DMS114 treated with DMSO at 0.1 percent for 48 hours (cell line): ENCODE results near the gene HTR3E.
"Not testable (repeated sequence)": the region's sequence is repeated elsewhere in the genome, so short reads cannot be mapped to it uniquely, and the experiment has no call there.

Source experiments
- DNase-seq: peaks from one replicate; lab custom pipeline; 2025; ENCODE audit not compliant: unreplicated experiment; lab: John Stamatoyannopoulos, UW

Gene HTR3E, protein sequence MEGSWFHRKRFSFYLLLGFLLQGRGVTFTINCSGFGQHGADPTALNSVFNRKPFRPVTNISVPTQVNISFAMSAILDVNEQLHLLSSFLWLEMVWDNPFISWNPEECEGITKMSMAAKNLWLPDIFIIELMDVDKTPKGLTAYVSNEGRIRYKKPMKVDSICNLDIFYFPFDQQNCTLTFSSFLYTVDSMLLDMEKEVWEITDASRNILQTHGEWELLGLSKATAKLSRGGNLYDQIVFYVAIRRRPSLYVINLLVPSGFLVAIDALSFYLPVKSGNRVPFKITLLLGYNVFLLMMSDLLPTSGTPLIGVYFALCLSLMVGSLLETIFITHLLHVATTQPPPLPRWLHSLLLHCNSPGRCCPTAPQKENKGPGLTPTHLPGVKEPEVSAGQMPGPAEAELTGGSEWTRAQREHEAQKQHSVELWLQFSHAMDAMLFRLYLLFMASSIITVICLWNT

DNA sequence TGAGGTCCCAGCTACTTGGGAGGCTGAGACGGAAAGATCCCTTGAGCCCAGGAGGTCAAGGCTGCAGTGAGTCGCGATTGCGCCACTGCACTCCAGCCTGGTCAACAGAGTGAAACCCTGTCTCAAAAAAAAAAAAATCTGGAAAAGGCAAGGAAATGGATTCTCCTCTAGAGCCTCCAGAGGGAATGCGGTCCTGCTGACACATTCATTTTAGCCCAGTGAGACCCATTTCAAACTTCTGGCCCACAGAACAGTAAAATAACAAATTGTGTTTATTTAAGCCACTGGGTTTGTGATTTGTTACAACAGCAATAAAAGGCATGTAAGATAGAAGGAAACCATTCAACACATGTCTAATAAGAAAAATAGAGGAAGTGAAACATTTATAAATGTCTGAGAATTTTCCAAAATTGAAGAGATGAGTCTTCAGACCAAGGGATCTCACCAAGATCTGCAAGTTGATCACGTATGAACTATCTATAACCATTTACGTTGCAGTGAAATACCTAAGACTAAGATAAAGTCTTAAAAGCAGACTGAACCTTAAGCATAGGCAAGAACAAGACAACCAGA lies at the start of gene HTR3E:
Gene HTR3E (plus strand): TSS at position 254 of the 573 bp plus-strand sequence. CDS start 466 bp downstream, outside the sequence.
- DNase-seq: no peak

DNA sequence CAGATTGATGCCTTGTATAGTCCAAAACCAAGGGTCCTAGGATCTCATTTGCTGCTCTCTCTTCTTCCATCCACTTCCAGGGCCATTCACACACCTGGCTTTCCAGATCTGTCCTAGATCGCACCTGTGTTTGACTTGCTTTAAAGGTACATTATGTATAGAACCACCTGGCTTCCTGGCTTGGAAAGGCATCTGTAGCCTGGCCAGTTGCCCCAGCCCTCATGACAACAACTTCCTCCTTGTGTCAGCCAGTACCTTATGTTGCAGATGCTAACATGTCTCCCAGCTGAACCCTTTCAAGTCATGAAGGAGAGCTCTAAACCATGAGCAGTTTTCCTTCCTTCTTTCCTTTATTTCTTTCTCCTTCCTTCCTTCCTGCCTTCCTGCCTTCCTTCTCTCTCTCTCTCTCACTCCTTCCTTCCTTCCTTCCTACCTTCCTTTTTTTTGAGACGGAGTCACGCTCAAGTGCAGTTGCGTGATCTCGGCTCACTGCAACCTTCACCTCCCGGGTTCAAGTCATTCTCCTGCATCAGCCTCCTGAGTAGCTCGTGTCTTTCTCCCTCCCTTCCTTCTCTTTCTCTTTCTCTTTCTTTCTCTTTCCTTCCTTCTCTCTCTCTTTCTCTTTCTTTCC lies 46.5 kb upstream of the HTR3E start:
- no peak for DNase-seq

DNA sequence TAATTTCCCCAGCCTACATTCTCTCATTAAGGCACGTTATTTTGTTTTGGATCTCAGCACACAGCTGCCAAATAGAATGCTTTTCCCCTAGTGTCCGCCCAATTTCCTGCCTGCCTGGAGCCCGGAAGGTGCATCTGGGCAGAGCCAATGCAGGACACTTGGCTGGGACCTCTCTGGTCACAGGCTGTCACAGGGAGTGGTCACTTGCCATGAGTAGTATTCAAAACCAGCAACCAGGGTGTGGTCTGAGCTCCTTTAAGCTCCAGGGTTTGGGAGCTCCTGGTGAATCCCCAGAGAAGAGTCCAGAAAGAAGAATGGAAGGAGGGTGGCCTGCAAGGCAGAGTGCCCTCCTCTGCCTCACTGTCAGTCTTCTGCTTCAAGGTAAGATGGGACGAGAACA lies 44.1 kb upstream of the HTR3E start, which contains the start of gene HTR3C:
Gene HTR3C (plus strand): TSS at position 281 of the 400 bp plus-strand sequence. CDS start 34 bp downstream, at position 315.
- no peak for DNase-seq

DNA sequence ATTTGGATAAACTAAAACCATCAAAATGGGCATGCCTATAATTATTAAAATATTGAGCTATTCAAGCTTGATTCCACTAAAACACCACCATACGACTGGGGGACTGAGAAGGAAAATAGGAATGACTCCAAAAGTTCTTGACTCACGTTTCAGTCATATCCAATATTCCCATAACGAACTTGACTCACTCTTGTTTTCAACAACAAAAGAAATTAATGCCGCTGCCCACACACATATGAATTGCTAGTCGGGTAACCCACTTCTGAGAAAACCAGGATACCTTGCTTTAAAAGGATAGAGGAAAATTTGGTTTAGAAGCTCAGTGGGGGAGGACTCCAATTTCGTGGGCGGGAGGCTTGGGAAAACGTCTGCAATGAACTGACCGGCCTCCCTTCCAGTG lies 38.8 kb upstream of the HTR3E start:
- no peak for DNase-seq

DNA sequence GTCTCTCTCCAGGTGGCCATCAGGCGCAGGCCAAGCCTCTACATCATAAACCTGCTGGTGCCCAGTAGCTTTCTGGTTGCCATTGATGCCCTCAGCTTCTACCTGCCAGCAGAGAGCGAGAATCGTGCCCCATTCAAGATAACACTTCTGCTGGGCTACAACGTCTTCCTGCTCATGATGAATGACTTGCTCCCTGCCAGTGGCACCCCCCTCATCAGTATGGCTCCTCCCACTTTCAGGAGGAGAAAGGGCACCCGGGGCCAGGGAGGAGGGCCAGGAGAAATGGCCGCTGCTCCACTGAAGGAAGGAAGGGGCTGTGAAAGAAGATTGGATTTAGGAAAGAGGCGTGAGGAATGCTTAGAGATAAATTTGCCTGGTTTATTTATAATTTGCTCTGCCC lies 37.4 kb upstream of the HTR3E start:
- DNase-seq: no peak

DNA sequence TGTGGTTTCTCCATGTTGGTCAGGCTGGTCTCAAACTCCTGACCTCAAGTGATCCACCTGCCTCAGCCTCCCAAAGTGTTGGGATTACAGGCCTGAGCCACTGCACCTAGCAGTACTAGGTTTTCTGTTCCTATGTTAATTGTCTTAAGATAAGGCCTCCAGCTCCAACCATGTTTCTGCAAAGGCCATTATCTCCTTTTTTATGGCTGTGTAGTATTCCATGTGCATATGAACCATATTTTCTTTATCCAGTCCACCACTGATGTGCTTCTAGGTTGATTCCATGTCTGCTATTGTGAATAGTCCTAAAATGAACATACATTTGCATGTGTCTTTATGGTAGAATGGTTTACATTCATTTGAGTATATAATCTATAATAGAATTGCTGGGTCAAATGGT lies 34.2 kb upstream of the HTR3E start:
- no peak for DNase-seq

DNA sequence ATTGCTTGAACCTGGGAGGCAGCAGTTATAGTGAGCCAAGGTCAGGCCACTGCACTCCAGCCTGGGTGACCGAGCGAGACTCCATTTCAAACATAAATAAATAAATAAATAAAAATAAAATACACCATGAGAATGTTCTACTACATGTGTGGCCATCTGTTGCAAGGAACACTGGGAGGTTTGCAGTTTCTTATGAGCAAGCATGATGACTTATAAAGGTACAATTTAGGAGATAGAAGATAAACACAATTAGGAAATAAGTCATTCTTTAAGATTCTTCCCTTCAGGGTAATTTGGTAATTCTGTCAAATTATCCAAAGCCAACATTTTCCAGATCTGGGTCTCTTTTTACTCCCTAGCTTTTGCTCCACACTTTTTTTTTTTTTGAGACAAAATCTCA lies 30.7 kb upstream of the HTR3E start:
- DNase-seq: no peak

DNA sequence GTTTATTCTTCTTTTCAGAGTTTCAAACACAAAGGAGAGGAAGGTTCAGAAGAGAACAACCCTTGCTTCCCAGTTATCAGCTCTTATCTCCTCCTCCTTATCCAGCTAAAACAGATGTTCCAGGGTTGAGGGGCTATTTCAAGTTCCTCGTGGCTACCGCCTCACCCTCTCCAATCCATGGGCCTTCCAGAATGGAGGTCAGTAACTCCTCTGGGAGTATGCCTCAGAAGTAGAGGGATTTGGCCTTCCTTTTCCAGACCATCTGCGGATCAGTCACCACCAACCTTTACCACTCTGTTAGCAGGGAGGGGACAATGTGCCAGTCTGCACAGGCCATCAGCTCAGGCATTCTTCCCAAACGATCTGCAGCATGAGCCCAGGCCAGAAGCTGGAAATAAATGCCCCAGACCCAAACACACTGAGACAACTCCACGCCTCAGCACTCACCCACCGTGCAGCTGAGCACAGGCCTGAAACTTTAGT lies 29.2 kb upstream of the HTR3E start:
- no peak for DNase-seq

DNA sequence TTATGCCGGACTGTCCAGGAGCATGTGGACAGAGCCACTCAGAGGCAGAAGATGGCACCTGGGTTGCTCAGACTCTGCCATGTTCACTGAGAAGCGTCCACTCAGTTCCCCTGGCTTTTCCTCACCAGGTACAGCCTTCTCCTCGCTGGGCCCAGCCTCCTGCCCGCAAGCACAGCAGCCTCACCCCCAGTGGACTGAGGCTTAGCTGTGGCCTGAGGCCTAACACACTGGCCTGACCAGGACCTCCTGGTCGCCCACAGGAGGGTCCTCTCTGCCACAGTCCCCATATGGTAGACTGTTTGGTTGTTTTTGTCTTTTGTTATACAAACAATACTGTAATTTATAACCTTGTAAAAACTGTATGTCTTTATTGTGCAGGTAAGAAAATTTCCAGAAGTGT lies 28.5 kb upstream of the HTR3E start:
- DNase-seq: no peak

DNA sequence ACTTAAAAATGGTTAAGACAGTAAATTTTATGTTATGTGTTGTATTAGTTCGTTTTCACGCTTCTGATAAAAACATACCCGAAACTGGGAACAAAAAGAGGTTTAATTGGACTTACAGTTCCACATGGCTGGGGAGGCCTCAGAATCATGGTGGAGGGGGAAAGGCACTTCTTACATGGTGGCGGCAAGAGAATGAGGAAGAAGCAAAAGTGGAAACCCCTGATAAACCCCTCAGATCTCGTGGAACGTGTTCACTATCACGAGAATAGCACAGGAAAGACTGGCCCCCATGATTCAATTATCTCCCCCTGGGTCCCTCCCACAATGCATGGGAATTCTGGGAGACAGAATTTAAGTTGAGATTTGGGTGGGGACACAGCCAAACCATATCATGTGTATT lies 25.7 kb upstream of the HTR3E start:
- not testable (repeated sequence) for DNase-seq

DNA sequence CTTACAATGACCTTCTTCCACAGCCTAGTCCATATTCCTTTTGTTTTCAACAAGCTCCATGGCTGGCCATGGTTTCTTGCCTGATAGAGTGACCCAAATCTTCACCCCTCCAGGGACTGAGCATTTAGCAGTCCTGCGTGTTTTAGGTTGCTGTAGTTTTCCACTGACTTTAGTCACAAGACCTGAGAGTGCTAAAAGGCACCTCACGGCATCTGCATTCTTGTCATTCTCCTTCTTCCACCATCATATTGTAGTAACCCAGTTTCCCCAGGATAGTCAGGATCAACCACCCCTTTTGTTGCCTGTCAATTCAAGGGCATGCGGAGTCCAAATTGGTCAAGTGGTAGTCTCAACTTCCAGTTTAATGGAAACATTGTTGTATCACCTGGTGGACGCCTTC lies 23.2 kb upstream of the HTR3E start:
- no peak for DNase-seq

DNA sequence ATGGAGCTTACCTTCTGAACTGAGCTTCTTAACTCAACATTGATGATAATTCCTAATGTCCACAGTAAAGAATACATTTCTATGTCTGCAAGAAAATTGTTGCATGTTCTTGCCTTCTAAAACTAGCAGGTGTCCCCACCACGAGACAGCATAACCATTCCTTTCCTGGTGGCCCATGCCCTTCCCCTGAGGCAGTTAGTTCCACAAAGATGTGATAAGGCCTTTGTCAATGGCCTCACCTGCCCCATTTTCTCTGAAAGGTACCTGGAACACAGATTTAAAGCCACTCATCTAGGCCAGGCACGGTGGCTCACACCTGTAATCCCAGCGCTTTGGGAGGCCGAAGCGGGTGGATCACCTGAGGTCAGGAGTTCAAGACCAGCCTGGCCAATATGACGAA lies 21.0 kb upstream of the HTR3E start:
- no peak for DNase-seq

DNA sequence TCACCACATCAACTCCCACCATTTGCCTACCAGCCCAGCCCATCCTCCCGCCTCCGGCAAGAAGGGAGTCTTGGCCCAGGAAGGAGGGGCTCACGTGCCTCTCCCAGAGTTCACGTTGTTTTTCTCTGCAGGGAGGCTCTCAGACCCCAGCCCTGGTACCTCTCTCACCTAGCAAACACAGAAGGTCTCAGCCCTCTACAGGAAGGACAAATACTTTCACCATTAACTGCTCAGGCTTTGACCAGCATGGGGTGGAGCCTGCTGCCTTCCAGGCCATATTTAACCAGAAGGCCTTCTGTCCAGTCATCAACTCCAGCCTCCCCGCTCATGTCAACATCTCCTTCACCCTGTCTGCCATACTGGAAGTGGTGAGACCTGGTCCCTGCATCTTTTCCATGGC lies 19.0 kb upstream of the HTR3E start:
- DNase-seq: no peak

DNA sequence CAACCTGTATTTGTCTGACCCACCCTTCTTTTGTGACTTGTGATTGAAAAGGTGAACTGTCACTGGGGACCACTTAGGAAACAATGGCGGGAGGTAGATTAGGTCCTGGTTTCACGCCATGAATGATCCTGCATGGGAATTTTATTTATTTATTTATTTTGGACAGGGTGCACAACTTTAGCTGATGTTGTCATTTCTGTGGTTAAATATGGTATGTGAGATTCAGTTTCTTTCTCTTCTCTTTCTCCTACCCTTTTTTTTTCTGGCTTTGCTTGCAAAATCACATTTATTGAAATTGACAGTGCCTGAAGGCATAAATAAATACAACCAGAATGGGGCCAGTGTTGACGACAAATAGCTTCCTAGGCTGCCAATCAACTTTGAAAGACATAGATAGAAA lies 18.0 kb upstream of the HTR3E start:
- no peak for DNase-seq

DNA sequence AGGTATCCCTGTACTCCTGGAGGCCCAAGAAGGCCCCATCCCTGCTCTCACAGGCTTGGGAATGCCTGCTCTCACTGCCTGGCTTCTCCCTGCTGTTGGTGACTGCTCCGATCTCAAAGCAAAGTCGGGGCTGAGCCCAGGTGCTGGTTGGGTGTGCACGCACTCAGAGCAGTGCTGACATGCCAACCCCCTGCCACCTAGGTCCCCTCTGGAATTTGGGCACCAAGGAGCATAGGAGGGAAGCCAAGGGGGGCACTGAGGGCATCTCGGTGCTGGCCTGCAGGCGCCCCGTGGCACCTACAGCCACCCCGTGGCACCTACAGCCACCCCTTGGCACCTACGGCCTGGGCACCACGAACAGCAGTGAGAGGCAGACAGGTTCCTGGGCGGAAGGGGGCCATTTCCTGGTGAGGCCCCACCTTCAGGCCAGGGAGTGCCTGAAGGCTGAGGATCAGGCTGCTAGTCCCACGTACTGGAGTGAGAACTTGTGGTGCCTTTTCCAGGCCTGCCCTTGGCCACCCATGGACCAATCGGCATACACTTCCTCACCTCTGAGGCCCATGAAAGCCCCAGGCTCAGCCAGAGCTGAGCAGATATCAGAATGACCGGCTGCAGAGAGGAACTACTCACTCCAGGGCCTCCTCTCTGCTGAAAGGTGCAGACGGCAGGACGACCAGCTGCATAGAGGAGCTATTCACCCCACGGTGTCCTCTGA lies 15.6 kb upstream of the HTR3E start:
- no peak for DNase-seq

DNA sequence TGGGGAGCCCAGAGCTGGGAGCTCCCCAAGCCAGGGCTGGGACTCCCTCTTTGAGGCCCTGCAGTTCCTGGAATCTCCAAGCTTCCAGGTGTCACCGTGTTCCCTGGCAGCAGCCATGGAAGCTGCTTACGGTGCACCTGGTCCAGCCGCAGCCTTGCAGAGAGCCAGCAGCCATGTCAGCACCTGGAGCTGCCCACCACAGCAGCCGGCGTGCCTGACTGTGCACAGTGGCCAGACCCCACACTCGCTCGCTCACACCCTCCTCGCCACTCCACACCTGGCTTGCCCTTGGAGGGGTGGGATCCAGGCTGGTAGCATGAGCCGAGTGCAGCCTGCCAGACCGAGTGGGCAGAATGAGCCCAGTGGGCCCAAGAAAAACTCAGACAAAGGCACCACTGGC lies 14.8 kb upstream of the HTR3E start:
- DNase-seq: no peak

DNA sequence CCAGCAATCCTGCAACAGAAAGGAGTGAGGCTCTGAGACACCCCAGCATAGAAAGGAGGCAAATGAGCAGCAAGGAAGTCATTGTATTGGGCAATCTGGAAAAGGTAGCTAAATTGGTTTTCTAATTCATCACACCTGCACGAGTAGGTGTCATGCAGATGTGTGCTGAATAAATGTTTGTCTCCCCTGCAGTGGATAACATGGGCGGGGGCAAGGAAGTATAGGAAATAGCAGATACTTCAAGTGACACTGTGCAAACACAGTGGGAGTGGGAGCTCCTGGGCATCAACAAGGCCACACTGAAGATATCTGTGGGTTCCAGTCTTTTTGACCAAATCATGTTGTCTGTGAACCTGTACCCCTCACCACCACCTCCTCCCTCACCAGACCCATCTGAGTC lies 14.4 kb upstream of the HTR3E start:
- DNase-seq: no peak

DNA sequence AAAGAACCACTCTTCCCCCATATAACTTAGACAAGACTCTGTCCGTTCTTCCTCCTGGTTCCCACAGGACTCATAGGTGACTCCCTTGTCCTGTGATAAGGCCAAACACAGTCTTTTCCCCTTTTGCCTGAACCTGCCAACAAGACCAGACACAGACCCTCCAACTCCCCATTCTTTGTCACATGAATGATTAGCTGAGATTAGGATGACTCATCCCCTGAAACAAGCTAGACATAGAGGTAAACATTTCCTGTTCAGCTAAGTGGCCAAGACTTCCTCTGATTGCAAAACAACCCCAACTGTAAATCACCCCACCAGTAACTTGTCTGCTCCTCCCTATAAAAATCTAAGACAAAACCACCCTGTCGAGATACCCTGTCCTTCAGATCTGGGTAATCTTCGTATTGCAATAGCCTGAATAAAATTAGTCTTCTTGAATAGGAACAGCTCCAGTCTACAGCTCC lies 11.4 kb upstream of the HTR3E start:
- DNase-seq: no peak

DNA sequence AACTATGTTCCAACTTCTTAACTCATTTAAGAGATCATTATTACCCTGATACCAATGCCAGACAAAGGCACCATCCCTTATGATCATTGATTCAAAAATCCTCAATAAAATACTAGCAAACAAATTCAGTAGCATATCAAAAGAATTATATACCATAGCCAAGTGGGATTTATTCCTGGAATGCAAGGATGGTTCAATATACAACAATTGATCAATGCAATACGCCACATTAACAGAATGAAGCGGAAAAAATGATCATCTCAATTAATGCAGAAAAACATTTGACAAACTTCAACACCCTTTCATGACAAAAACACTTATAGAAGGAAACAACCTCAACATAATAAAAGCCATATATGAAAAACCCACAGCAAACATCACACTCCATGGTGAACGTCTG lies 4.7 kb upstream of the HTR3E start:
- DNase-seq: no peak

DNA sequence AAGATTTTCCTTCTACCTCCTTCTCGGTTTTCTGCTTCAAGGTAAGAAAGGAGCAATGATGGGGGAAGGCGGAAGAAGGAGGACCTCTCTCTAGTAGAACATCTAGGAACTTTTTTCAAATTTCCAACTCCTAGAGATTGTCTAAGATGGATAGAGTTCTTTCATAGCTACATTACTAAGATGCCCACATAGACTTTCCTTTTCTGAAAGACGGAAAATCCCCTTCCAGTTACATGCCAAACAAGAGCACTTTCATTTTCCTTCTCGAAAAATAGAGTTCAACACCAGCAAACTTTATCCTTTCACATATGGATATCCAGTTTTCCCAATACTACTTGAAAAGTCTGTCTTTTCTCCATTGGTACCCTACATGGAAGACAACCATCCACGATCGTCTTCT lies 692 bp downstream of the HTR3E start:
- DNase-seq: no peak
